ENCODE measurements around the gene RIPOR2. TPM values are rescaled to one million over a fixed set of nuclear protein-coding genes. Genes with fewer than 3 reads are reported as not detected.

RIPOR2 gene
- total and polyA plus RNA-seq, 2 donors (not counting 3 experiments of a cell fraction or from before 2014, with no cell fraction given) = 0.10 TPM; not detected in 1

GRCh38 chr6:24799541-24799915 lies 136.2 kb downstream of the RIPOR2 start:
- DNase-seq (ENCODE audit: low read depth, low spot score) (no peak), FAIRE-seq (no peak)
- no peaks in the 10 kb centered on the region for H3K9me1 ChIP-seq (replicated peaks; ENCODE audit: control insufficient read depth, extremely low read depth, insufficient read depth, low read length)
- H3K36me3 ChIP-seq (ENCODE audit: control insufficient read depth in 2 of 2, extremely low read depth in 1 of 2, insufficient read depth in 2 of 2, low read length in 2 of 2) = no peaks in the 10 kb centered on the region
- H3K4me1 ChIP-seq (ENCODE audit: control insufficient read depth, extremely low read depth, insufficient read depth, low read length) = no peaks in the 10 kb centered on the region
- no peak overlapping the region for H3K27ac ChIP-seq (ENCODE audit: insufficient read depth, low read depth, low read length)
- CTCF ChIA-PET = no interaction called here
- POLR2A ChIA-PET = no interaction called here
- intact Hi-C loops (cut with micrococcal nuclease) (no loop called here), dilution Hi-C loops (cut with MboI; ENCODE audit: extremely low pct_ligation_motif_present, low sequenced_read_pairs) (no loop called here)
- H2AFZ ChIP-seq (ENCODE audit: low read depth, low read length) = no peak overlapping the region
- H4K20me1 ChIP-seq (replicated peaks; ENCODE audit: control insufficient read depth, extremely low read depth, insufficient read depth, low read length) = no peaks in the 10 kb centered on the region
- H3K27me3 ChIP-seq (ENCODE audit: control insufficient read depth in 2 of 2, insufficient read depth in 2 of 2, low read length in 2 of 2) = no peaks in the 10 kb centered on the region
- no TSS peak for BruUV-seq (replicated peaks)
- TF ChIP-seq EZH2 (IDR thresholded peaks at IDR 0.05; ENCODE audit: borderline replicate concordance, low read depth, low read length, severe bottlenecking) (no peak), POLR2AphosphoS5 (IDR thresholded peaks at IDR 0.05; ENCODE audit: insufficient read depth, low read depth, low read length) (no peak), GATA2 (IDR thresholded peaks at IDR 0.05; ENCODE audit: insufficient read depth, insufficient read length, low read depth, low read length) (no peak), MAX (IDR thresholded peaks at IDR 0.05; ENCODE audit: insufficient read depth, insufficient read length) (no peak), POLR2A (IDR thresholded peaks at IDR 0.05; ENCODE audit: low read depth, low read length) (no peak), JUN (IDR thresholded peaks at IDR 0.05; ENCODE audit: borderline replicate concordance, insufficient read depth, insufficient read length, low read depth) (no peak), MYC (IDR thresholded peaks at IDR 0.05; ENCODE audit: low read depth, low read length) (no peak), CTCF (IDR thresholded peaks at IDR 0.05; ENCODE audit: extremely low read depth in 1 of 2, insufficient read depth in 1 of 2, low read depth in 1 of 2, low read length in 2 of 2) (no peak), FOS (IDR thresholded peaks at IDR 0.05; ENCODE audit: borderline replicate concordance, insufficient read depth, low read length) (no peak)
- H3K79me2 ChIP-seq (ENCODE audit: control insufficient read depth, insufficient read depth, low read length) = no peaks in the 10 kb centered on the region
- H3K9ac ChIP-seq (replicated peaks; ENCODE audit: extremely low read depth, insufficient read depth, low read length) = no peak overlapping the region
- H3K4me3 ChIP-seq (replicated peaks in 1 of 3; ENCODE audit: insufficient read depth in 1 of 3, low read depth in 1 of 3, low read length in 3 of 3) = no peak overlapping the region
- H3K9me3 ChIP-seq (replicated peaks; ENCODE audit: control insufficient read depth, insufficient read depth, low read length) = no peaks in the 10 kb centered on the region
- H3K4me2 ChIP-seq (ENCODE audit: insufficient read depth, low read length) = no peak overlapping the region

Measured in endothelial cell of umbilical vein (primary cell).